Stimulated activated CD8-positive, alpha-beta memory T cell treated with anti-CD3 and anti-CD28 coated beads, Interleukin-15, amount 100 ng/mL, for 1 hour (primary cell): Measurements from ENCODE around the gene NCOA3.
"Not testable (repeated sequence)": the region's sequence is repeated elsewhere in the genome, so short reads cannot be mapped to it uniquely, and the experiment has no call there.

Experiments used
- DNase-seq: peaks from one replicate; pipeline ENCODE4 v3.0.0-alpha.2; 2020; ENCODE audit warnings: low read depth

The NCOA3 gene

DNA sequence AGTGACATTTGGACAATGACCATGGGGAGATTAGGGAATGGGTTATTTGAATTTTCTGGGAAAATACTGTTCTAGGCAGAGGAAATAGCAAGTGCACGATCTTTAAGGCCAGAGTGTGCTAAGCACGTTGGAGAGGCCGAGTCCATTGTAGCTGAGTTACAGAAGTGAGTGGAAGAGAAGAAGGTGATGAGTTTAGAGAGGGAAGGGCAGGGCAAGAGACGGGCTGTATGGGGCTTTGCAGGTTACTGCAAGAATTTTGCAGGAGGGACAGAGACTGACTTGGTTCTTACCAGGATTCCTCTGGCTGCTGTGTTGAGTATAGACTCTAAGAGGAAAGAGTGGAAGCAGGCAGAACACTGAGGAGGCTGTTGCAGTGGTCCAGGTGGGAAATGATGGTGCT lies 1.1 kb upstream of the NCOA3 start:
- DNase-seq, result no peak

- DNase-seq, result no peak
Measured at GRCh38 chr20:47501116-47501481, 588 bp upstream of the NCOA3 start.

DNA sequence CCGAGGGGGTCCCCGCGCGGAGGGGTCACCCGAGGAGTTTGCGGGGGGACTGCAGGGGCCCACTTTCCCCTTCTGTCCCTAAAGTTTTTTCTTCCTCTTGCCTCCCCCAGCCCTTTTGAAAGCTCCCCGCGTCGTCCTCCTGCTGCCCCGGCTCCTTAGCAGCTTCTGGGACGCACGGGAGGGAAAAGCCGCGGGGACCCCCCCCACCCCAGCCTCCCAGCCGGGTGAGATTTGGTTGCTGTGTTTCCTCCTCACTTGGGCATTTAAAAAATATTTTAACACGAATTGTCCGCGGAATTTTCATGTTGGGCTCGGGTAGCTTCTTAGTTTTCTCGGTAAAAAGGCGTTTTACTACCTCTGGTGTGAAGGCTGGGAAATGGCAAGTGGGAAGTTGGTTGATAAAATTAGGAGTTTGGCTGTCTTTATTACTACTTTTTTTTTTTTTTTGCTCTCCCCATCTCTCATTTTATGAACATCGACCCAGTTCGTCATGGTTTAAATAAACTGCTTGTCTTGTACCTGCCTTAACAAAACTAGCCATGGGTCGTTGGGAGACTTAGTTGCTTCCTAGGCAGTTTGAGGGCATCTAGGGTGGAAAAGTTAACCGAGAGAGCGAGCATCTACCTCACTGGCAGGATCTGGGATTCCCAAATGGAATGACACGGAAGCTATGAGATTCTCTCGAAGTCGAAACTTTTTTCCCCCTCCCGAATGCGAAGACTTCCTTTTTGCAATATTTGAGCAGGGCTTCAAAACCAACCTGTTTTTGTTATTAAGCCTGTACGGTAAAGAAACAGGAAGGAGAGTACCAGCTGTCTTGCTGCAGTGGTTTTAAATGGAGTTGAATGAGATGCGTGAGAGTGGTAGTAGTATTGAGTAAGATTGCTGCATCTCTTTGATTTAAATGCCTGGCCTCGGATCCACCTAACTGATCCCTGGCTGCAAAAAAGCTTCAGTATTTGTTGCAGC lies 868 bp downstream of the NCOA3 start:
- DNase-seq, result no peak

- no peak for DNase-seq
Measured at GRCh38 chr20:47503685-47504084, 2.0 kb downstream of the NCOA3 start.

GRCh38 chr20:47506335-47506734 lies 4.6 kb downstream of the NCOA3 start:
- DNase-seq, result no peak

GRCh38 chr20:47506850-47507249 lies 5.2 kb downstream of the NCOA3 start:
- no peak for DNase-seq

- DNase-seq, result not testable (repeated sequence)
Measured at GRCh38 chr20:47507275-47507981, 5.7 kb downstream of the NCOA3 start.

DNA sequence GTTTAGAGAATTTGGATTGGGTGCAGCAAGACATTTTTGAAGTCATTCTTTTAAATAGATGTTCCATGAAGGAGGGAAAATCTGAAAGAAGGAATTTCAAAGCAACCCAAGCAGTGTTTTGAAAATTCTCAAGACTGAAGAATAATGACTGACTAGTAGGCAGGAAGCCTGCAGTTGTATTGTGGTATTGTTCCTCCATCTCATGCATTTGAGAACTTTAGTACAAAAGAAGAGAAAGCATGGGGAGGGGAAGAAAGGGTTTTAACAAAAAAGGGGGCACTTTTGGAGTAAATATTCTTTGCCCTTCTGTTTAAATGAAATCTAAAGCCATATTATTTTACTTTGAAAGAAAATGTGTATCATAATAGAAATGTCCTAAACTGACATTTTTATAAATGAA lies 6.6 kb downstream of the NCOA3 start:
- DNase-seq, result no peak

GRCh38 chr20:47509104-47509661 lies 7.5 kb downstream of the NCOA3 start:
- DNase-seq, result no peak

GRCh38 chr20:47509685-47510084 lies 8.0 kb downstream of the NCOA3 start:
- no peak for DNase-seq

- no peak for DNase-seq
Measured at GRCh38 chr20:47515843-47516242, 14.2 kb downstream of the NCOA3 start.

DNA sequence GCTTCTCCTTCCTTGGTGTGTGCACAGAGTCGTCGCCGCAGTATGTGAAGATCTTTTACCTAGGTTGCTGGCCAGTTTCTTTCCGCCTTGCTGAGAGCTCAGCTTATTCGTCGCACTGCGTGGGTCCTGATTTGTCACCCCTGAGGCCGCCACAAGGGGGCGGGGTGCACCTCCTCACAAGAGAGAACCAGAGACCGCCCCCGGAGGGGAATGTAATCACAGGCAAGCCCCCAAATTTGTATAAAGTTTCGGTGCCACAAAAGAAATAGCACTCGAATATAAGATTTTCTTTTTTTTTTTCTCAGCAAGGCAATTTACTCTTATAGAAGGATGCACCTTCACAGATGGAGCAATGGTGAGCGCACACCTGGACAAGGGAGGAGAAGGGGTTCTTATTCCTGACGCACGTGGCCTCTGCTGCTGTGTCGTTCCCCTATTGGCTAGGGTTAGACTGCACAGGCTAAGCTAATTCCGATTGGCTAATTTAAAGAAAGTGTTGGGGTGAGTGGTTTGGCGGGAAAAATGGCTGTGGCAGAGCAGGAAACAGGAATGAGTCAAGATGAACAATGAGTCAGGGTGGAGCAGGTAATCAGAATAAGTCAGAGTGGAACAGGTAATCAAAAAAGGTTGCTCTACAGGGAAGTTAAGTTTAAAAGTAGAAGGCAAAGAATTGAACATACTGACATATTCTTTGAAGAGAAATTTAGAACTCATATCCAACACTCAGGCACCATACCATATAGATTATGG lies 19.5 kb downstream of the NCOA3 start:
- no peak for DNase-seq

DNA sequence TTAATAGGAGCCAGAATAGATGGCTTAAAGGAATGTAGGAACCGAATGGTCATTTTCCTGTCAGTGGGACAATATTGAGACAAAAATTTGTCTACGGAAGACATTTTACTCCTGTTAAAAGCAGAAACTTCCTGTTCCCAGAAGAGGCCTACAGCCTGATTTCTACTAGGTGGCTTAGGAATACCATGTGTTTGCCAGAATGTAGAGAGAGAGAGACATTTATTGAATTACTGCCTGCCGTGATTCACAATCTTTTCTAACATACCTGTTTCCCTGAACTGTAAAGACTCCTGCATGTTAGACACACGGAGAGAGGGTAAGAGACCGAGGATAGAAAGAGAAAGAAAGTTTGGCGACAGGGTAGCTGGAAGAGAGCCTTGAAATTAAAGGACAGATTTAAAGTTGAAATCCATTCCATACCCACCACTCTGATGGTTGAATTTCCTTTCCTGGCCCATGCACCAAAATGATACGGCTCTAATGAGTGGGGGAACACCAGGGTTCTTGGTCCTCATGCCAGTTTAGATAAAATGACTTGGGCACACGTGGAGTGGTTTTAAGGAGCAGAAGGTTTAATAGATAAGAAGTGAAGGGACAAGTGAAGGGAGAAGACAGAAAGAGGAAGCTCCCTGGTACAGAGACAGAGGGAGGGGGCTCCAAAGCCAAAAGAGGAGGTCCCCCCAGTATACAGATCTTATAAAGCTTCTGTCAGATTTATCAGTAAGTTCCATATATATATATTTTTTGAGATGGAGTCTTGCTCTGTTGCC lies 22.5 kb downstream of the NCOA3 start:
- DNase-seq, result no peak

GRCh38 chr20:47527004-47527800 lies 25.5 kb downstream of the NCOA3 start:
- no peak for DNase-seq

DNA sequence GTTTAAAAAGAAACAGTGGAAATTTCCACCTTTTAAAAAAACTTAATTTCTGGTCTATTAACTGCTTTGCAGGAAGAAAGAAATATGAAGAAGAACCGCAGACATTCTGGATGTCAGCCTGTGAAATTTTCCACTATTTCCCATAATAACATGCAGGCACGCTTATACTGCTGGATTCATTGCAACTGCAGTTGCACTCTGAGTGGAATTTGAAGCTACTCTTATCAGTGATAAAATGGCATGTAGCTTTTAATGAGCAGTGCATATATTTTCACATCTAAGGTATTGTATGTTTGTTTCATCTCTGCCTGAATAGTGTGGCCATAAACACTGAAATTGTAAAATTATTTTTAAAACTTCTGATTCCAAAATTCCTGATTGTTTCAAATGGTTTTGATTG lies 28.2 kb downstream of the NCOA3 start:
- no peak for DNase-seq

DNA sequence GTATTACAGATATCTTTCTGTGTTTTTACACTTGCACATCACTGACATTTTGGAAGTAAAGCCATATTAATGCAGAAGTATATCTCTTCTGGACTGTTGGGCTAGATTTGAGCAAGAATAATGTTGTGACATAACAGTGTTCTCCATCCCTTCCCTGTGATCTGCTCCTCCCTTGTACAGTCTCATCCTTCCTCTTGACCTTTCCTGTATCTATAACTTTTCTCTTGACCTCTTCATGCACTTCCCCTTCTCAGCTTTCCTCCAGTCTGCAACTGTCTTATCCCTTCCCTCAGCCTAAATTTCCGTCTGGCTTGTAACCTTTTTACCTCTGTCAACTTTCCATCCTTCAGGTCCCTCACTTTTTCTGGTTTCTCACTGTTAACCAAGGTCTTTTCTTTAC lies 29.8 kb downstream of the NCOA3 start:
- no peak for DNase-seq

GRCh38 chr20:47532002-47532401 lies 30.3 kb downstream of the NCOA3 start:
- DNase-seq, result no peak

GRCh38 chr20:47533518-47534062 lies 31.9 kb downstream of the NCOA3 start:
- DNase-seq, result no peak

- DNase-seq, result no peak
Measured at GRCh38 chr20:47534405-47534804, 32.7 kb downstream of the NCOA3 start.

- DNase-seq, result no peak
Measured at GRCh38 chr20:47535088-47535487, 33.4 kb downstream of the NCOA3 start.
